Subcutaneous adipose tissue (tissue), 4 donors: ENCODE data around the gene LYPD6. TPM values are rescaled to one million over a fixed set of nuclear protein-coding genes. Genes with fewer than 3 reads are reported as not detected.

ENCODE experiments used
- CTCF ChIP-seq: fragments of 450-650 bp; IDR thresholded peaks from one replicate; pipeline ENCODE4 v1.5.1; 2016; ENCODE audit warnings: low read depth, mild to moderate bottlenecking, control low read depth, antibody characterized with exemption, moderate library complexity
- total RNA-seq, 4 donors: library from RNA; depleted of rRNA; stranded (reverse); fragments of >200 nt; gene quantifications; one replicate each; pipeline ENCODE4 v1.1.0, GENCODE V29; 2016

Gene LYPD6
- total RNA-seq, 4 donors from 2014 or later, result under 0.01 to 0.65 TPM; not detected in 2

- TF ChIP-seq CTCF, result no peak
Observed at GRCh38 chr2:149456285-149456684, 125.9 kb downstream of the LYPD6 start.

GRCh38 chr2:149458502-149458901, 128.1 kb downstream of the LYPD6 start:
- no peak for TF ChIP-seq CTCF

- no peak for TF ChIP-seq CTCF
Observed at GRCh38 chr2:149463328-149464002, 133.1 kb downstream of the LYPD6 start.

GRCh38 chr2:149464396-149464795, 134.0 kb downstream of the LYPD6 start:
- no peak for TF ChIP-seq CTCF

- no peak for TF ChIP-seq CTCF
Observed at GRCh38 chr2:149465873-149466272, 135.5 kb downstream of the LYPD6 start.

- no peak for TF ChIP-seq CTCF
Observed at GRCh38 chr2:149466635-149467034, 136.2 kb downstream of the LYPD6 start.

- no peak for TF ChIP-seq CTCF
Observed at GRCh38 chr2:149467436-149467835, 137.0 kb downstream of the LYPD6 start.
